K562 (cell line): Measurements from ENCODE around the gene FGF14. TPM values are rescaled to one million over a fixed set of nuclear protein-coding genes. Genes with fewer than 3 reads are reported as not detected.

Source experiments
- ATAC-seq: fragments of 200-7000 bp; cut with Tn5 transposase; 3 replicates; pipeline ENCODE4 v1.9.1; 2020; ENCODE audit warnings: moderate library complexity
- BruUV-seq: library from RNA; stranded (reverse); fragments of 400-500 nt; replicated peaks from 2 replicates; lab custom pipeline; 2021; lab: Mats Ljungman, UMichigan
- CTCF ChIA-PET: fragments of 300-600 bp; formaldehyde crosslinking; extraction: SDS; loops from one replicate; lab custom pipeline; 2021; ENCODE audit warnings: low intra/inter-chr PET ratio; lab: Yijun Ruan, JAX
- POLR2A ChIA-PET: fragments of 300-600, 350-650 bp; sonication (Branson Sonifier 250); formaldehyde crosslinking; extraction: SDS; loops from one replicate; lab custom pipeline; 2021; ENCODE audit warnings: antibody characterized with exemption, inconsistent platforms; lab: Yijun Ruan, JAX
- DNase-seq, 4 experiments: peaks; one replicate each; pipeline versions ENCODE4 v3.0.0 to v3.0.0-alpha.2; 2011 to 2018; ENCODE audit warnings: low spot score in 3 of 4, mixed read lengths in 3 of 4; ENCODE audit errors: extremely low read depth in 1 of 4
- FAIRE-seq: peaks from 2 replicates; lab custom pipeline; 2011; peaks lifted over from hg19 to GRCh38; lab: Jason Lieb, UNC
- H2AFZ ChIP-seq: 2 replicates; pipeline ENCODE4 v1.6.0; 2011; ENCODE audit warnings: low read depth, low read length, control low read depth, inconsistent platforms
- H3K27ac ChIP-seq: fragments of 200-600 bp; 3 replicates; pipeline ENCODE4 v1.8.0; 2011; ENCODE audit warnings: low read depth, mild to moderate bottlenecking, control low read depth, inconsistent platforms, low read length, moderate library complexity, mixed read lengths; ENCODE audit errors: extremely low read depth
- H3K27me3 ChIP-seq, 2 experiments: fragments of 300-600 bp in 1 of 2; 2 replicates in 1 of 2; 3 replicates in 1 of 2; pipeline versions ENCODE4 v1.6.0 to v1.8.0; 2011; ENCODE audit warnings: inconsistent platforms in 2 of 2, low read length in 2 of 2, mild to moderate bottlenecking in 1 of 2, mixed read lengths in 1 of 2, moderate library complexity in 1 of 2; ENCODE audit not compliant: control insufficient read depth in 2 of 2, insufficient read depth in 2 of 2
- H3K36me3 ChIP-seq: fragments of 300-600 bp; 3 replicates; pipeline ENCODE4 v1.8.0; 2011; ENCODE audit warnings: mild to moderate bottlenecking, low read length, inconsistent platforms; ENCODE audit not compliant: control insufficient read depth, insufficient read depth
- H3K4me1 ChIP-seq, 2 experiments: fragments of 200-600 bp in 1 of 2; replicated peaks in 1 of 2; 2 replicates in 1 of 2; 3 replicates in 1 of 2; pipeline versions ENCODE4 v1.5.1 to v1.8.0; 2011; ENCODE audit warnings: inconsistent platforms in 2 of 2, low read length in 2 of 2, mild to moderate bottlenecking in 1 of 2, mixed read lengths in 1 of 2, moderate library complexity in 1 of 2; ENCODE audit not compliant: control insufficient read depth in 2 of 2, insufficient read depth in 2 of 2
- H3K4me2 ChIP-seq: 2 replicates; pipeline ENCODE4 v1.6.1; 2011; ENCODE audit warnings: low read length, control low read depth, inconsistent platforms, mixed read lengths; ENCODE audit not compliant: insufficient read depth
- H3K4me3 ChIP-seq: fragments of 200-600 bp; sonication (generic), shearing (Covaris generic); 2 replicates; pipeline ENCODE4 v1.5.1; 2016; ENCODE audit warnings: control low read depth, inconsistent platforms
- H3K79me2 ChIP-seq: fragments of 200-600 bp; 3 replicates; pipeline ENCODE4 v1.8.0; 2011; ENCODE audit warnings: low read length, inconsistent platforms; ENCODE audit not compliant: control insufficient read depth, insufficient read depth
- H3K9ac ChIP-seq, 2 experiments: 2 replicates each; pipeline versions ENCODE4 v1.6.0 to v1.6.1; 2011; ENCODE audit warnings: low read depth in 2 of 2, low read length in 2 of 2, control low read depth in 1 of 2, inconsistent platforms in 1 of 2, mild to moderate bottlenecking in 1 of 2, mixed read lengths in 1 of 2; ENCODE audit not compliant: insufficient read depth in 1 of 2
- H3K9me1 ChIP-seq: one replicate; pipeline ENCODE4 v1.6.0; 2011; ENCODE audit warnings: inconsistent platforms, mild to moderate bottlenecking, low read length, moderate library complexity; ENCODE audit not compliant: control insufficient read depth, insufficient read depth
- H3K9me3 ChIP-seq: replicated peaks from 2 replicates; pipeline ENCODE4 v1.5.1; 2011; ENCODE audit warnings: low read depth, low read length, inconsistent platforms; ENCODE audit not compliant: control insufficient read depth, insufficient read depth
- H4K20me1 ChIP-seq: replicated peaks from 2 replicates; pipeline ENCODE4 v1.6.1; 2011; ENCODE audit warnings: low read length, inconsistent platforms, mixed read lengths; ENCODE audit not compliant: control insufficient read depth, insufficient read depth
- COPS2 ChIP-seq: fragments of 450-650 bp; conservative IDR thresholded peaks from 2 replicates; pipeline ENCODE4 v1.6.1; 2016; ENCODE audit warnings: mild to moderate bottlenecking, moderate library complexity
- GABPA ChIP-seq: fragments of 200-800 bp; sonication (Bioruptor generic); conservative IDR thresholded peaks from 2 replicates; pipeline ENCODE4 v1.6.1; 2016; ENCODE audit warnings: low read depth, missing genetic modification characterization, missing compliant biosample characterization
- JUNB ChIP-seq: fragments of 450-650 bp; formaldehyde crosslinking; conservative IDR thresholded peaks from 2 replicates; pipeline ENCODE4 v1.4.0; 2020; ENCODE audit warnings: mild to moderate bottlenecking
- MAFF ChIP-seq: IDR thresholded peaks from 2 replicates; pipeline ENCODE4 v1.6.1; 2012; ENCODE audit warnings: low read length, improper control_type of control experiment
- PREB ChIP-seq: sonication (generic); formaldehyde crosslinking; IDR thresholded peaks from 2 replicates; pipeline ENCODE4 v1.8.1; 2023; ENCODE audit warnings: mild to moderate bottlenecking, missing genetic modification reagents
- SMARCC2 ChIP-seq: fragments of 450-650 bp; IDR thresholded peaks from 2 replicates; pipeline ENCODE4 v1.6.1; 2017; ENCODE audit warnings: antibody characterized with exemption, moderate library complexity, mild to moderate bottlenecking, low read depth
- TCF7 ChIP-seq: sonication (generic); IDR thresholded peaks from 2 replicates; pipeline ENCODE4 v1.6.1; 2016; ENCODE audit warnings: antibody characterized with exemption, borderline replicate concordance
- ZNF316 ChIP-seq: fragments of 450-650 bp; IDR thresholded peaks from 2 replicates; pipeline ENCODE4 v1.6.1; 2016
- ZNF324 ChIP-seq: fragments of 250-450 bp; sonication (Bioruptor Pico); IDR thresholded peaks from 2 replicates; pipeline ENCODE4 v1.4.0; 2020; ENCODE audit warnings: mild to moderate bottlenecking
- WGBS: fragments of 100-300 bp; shearing (Covaris generic); methylation state at CpG from one replicate; pipeline ENCODE4 v1.1.6; 2016; ENCODE audit warnings: low coverage, mixed read lengths; ENCODE audit not compliant: insufficient coverage; ENCODE audit errors: missing lambda C conversion rate; 5-methylcytosine and 5-hydroxymethylcytosine counted together
- in situ Hi-C: fragments of 300-500 bp; cut with MboI; formaldehyde crosslinking; loops from 4 replicates; pipeline ENCODE4 v1.15.0; 2018; ENCODE audit warnings: inconsistent platforms, mixed read lengths
- intact Hi-C: fragments of 100-400 bp; cut with micrococcal nuclease; formaldehyde crosslinking; loops from 2 replicates; pipeline ENCODE4 v1.14.2; 2022
- polyA plus RNA-seq, 8 experiments: library from polyadenylated mRNA; depleted of rRNA in 4 of 8; stranded (reverse) in 5 of 8; unstranded in 3 of 8; fragments of >200 nt; fragmentation: Nextera tagmentation in 2 of 8; fragmentation: Illumina TruSeq in 1 of 8; extraction: Ambion mirVana in 2 of 8; extraction: Trizol in 1 of 8; gene quantifications; 2 replicates each; pipeline versions ENCODE4 v1.2.1 to v1.2.3, GENCODE V29; 2011 to 2014; ENCODE audit warnings: inconsistent platforms in 1 of 8, missing spikeins in 1 of 8
- total RNA-seq, 7 experiments: library from RNA; depleted of rRNA in 6 of 7; stranded (reverse); fragments of >200 nt in 6 of 7; fragmentation: Illumina TruSeq in 2 of 7; extraction: Trizol in 2 of 7; gene quantifications; 2 replicates each; pipeline versions ENCODE4 v1.2.1 to v1.2.3, GENCODE V29; 2011 to 2021; ENCODE audit warnings: low replicate concordance in 1 of 7
- TF ChIP-seq, protein P1 (sequence below): fragments of 450-650 bp; formaldehyde crosslinking; IDR thresholded peaks from 2 replicates; pipeline ENCODE4 v1.4.0; 2020; ENCODE audit warnings: mild to moderate bottlenecking, moderate library complexity
- TF ChIP-seq, protein P2 (sequence below), 2 experiments: fragments of 450-650 bp in 1 of 2; IDR thresholded peaks; 2 replicates each; pipeline ENCODE4 v1.6.1; 2011 to 2017; ENCODE audit warnings: low read depth in 2 of 2, antibody characterized with exemption in 1 of 2, borderline replicate concordance in 1 of 2, low read length in 1 of 2, mild to moderate bottlenecking in 1 of 2, mixed read lengths in 1 of 2; ENCODE audit not compliant: control insufficient read depth in 1 of 2

The FGF14 gene
- total and polyA plus RNA-seq, 9 of the 15 experiments (the other 6 are each of a cell fraction or from before 2014, with no cell fraction given), result not detected

DNA sequence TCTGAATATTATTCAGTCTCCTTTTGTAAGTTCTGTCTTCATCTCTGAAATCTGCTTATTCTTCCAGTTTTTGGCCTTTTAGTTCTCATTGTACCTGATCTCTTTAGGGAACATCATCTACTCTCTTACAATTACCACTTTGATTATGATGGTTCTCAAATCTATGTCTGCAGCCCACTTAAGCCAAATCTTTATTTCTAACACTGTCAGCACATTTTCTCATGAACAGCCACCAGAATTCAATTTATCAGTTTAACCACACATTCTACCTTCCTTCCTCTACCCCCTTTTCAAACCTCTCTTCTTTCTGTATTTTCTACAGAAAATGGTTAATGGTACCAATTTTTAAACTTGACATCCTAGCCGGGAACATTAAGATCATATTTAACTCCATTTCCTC, 175.3 kb downstream of the FGF14 start:
- no peaks in the 10 kb centered on the region for H3K27me3 ChIP-seq
- intact Hi-C loops, result no loop called here
- H3K4me2 ChIP-seq, result no peak overlapping the region
- peak; percentile 26; the same call in 1 of the 2 replicates for TF ChIP-seq ZNF316
- TF ChIP-seq MAFF, result 0 out of 2 replicates have a peak, but pooled peaks have one; percentile 9
- no peak for TF ChIP-seq TCF7
- POLR2A ChIA-PET, result no interaction called here
- no peaks in the 10 kb centered on the region for H4K20me1 ChIP-seq
- no peak overlapping the region for H3K9ac ChIP-seq
- DNase-seq, result no peak
- no peaks in the 10 kb centered on the region for H3K36me3 ChIP-seq
- H3K9me3 ChIP-seq, result 0 out of 2 replicates have a peak, but pooled peaks cover 1% of the 10 kb centered on the region
- H3K4me1 ChIP-seq, result no peaks in the 10 kb centered on the region
- ATAC-seq, result no peak
- in situ Hi-C loops, result no loop called here
- FAIRE-seq, result no peak
- WGBS, result 0% methylated on average over 1 of the region's 1 CpG
- H3K79me2 ChIP-seq, result no peaks in the 10 kb centered on the region
- no peaks in the 10 kb centered on the region for H3K9me1 ChIP-seq
- no peak overlapping the region for H2AFZ ChIP-seq
- H3K27ac ChIP-seq, result no peak overlapping the region
- BruUV-seq, result no TSS peak
- CTCF ChIA-PET, result no interaction called here
- H3K4me3 ChIP-seq, result no peak overlapping the region

DNA sequence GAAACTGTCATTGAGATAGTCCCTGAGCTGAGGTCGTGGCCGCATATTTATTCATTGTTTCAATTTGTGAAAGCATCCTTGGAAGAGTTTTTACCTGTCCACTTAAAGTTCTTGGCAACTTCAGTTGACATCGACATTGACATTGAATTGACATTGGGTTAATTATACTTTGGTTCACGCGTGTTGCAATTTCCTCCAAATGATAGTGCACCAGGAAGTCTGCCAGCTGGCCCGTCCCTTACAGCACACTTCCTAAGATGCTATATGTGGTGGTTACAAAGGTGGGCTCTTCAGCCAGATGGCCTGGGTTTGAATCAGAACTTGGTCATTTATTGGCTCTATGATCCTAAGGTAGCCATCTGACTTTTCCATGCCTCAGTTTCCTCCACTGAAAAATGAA, 176.0 kb downstream of the FGF14 start:
- ATAC-seq (no peak), FAIRE-seq (no peak), DNase-seq (no peak)
- POLR2A ChIA-PET, result no interaction called here
- Histone ChIP-seq H3K4me1 (no peaks in the 10 kb centered on the region), H3K27ac (no peak overlapping the region), H3K9me3 (0 out of 2 replicates have a peak, but pooled peaks cover 1% of the 10 kb centered on the region), H3K9ac (no peak overlapping the region), H3K4me2 (no peak overlapping the region), H3K27me3 (no peaks in the 10 kb centered on the region), H4K20me1 (no peaks in the 10 kb centered on the region), H3K79me2 (no peaks in the 10 kb centered on the region), H3K4me3 (no peak overlapping the region), H3K9me1 (no peaks in the 10 kb centered on the region), H2AFZ (no peak overlapping the region), H3K36me3 (no peaks in the 10 kb centered on the region)
- 0% methylated on average over 6 of the region's 6 CpGs for WGBS
- CTCF ChIA-PET, result no interaction called here
- in situ Hi-C loops, result no loop called here
- intact Hi-C loops, result no loop called here
- no TSS peak for BruUV-seq
- TF ChIP-seq GABPA, result no peak
- TF ChIP-seq, protein P1, sequence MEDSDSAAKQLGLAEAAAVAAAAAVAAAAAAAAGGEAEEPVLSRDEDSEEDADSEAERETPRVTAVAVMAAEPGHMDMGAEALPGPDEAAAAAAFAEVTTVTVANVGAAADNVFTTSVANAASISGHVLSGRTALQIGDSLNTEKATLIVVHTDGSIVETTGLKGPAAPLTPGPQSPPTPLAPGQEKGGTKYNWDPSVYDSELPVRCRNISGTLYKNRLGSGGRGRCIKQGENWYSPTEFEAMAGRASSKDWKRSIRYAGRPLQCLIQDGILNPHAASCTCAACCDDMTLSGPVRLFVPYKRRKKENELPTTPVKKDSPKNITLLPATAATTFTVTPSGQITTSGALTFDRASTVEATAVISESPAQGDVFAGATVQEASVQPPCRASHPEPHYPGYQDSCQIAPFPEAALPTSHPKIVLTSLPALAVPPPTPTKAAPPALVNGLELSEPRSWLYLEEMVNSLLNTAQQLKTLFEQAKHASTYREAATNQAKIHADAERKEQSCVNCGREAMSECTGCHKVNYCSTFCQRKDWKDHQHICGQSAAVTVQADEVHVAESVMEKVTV (CRISPR knock-in tag), result no peak
- no peak for TF ChIP-seq SMARCC2
- no peak for TF ChIP-seq PREB (CRISPR knock-in tag)
- TF ChIP-seq, protein P2, sequence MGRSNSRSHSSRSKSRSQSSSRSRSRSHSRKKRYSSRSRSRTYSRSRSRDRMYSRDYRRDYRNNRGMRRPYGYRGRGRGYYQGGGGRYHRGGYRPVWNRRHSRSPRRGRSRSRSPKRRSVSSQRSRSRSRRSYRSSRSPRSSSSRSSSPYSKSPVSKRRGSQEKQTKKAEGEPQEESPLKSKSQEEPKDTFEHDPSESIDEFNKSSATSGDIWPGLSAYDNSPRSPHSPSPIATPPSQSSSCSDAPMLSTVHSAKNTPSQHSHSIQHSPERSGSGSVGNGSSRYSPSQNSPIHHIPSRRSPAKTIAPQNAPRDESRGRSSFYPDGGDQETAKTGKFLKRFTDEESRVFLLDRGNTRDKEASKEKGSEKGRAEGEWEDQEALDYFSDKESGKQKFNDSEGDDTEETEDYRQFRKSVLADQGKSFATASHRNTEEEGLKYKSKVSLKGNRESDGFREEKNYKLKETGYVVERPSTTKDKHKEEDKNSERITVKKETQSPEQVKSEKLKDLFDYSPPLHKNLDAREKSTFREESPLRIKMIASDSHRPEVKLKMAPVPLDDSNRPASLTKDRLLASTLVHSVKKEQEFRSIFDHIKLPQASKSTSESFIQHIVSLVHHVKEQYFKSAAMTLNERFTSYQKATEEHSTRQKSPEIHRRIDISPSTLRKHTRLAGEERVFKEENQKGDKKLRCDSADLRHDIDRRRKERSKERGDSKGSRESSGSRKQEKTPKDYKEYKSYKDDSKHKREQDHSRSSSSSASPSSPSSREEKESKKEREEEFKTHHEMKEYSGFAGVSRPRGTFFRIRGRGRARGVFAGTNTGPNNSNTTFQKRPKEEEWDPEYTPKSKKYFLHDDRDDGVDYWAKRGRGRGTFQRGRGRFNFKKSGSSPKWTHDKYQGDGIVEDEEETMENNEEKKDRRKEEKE (IDR thresholded peaks at IDR 0.05; ENCODE audit: borderline replicate concordance in 1 of 2, control insufficient read depth in 1 of 2, low read depth in 2 of 2, low read length in 1 of 2), result no peak
- TF ChIP-seq JUNB (CRISPR knock-in tag), result no peak
- no peak for TF ChIP-seq COPS2
- TF ChIP-seq ZNF324 (CRISPR knock-in tag), result no peak
